Astrocyte (in vitro differentiated cells and primary cell): ENCODE measurements around the gene GRIP1. TPM values are rescaled to one million over a fixed set of nuclear protein-coding genes. Genes with fewer than 3 reads are reported as not detected.

ENCODE experiments used
- DNase-seq: peaks from one replicate; pipeline ENCODE4 v3.0.0-alpha.2; 2010; ENCODE audit warnings: low read depth
- FAIRE-seq: peaks from 2 replicates; lab custom pipeline; 2011; peaks lifted over from hg19 to GRCh38; lab: Jason Lieb, UNC
- H2AFZ ChIP-seq: 2 replicates; pipeline ENCODE4 v1.6.0; 2012; ENCODE audit warnings: low read depth, low read length, inconsistent platforms
- H3K27ac ChIP-seq: 2 replicates; pipeline ENCODE4 v1.5.1; 2011; ENCODE audit warnings: low read depth, low read length, inconsistent platforms
- H3K27me3 ChIP-seq: 2 replicates; pipeline ENCODE4 v1.6.0; 2011; ENCODE audit warnings: low read length, inconsistent platforms; ENCODE audit not compliant: insufficient read depth
- H3K36me3 ChIP-seq: 2 replicates; pipeline ENCODE4 v1.5.1; 2011; ENCODE audit warnings: low read length, inconsistent platforms; ENCODE audit not compliant: insufficient read depth
- H3K4me1 ChIP-seq: 2 replicates; pipeline ENCODE4 v1.5.1; 2011; ENCODE audit warnings: low read length, inconsistent platforms; ENCODE audit not compliant: insufficient read depth
- H3K4me2 ChIP-seq: 2 replicates; pipeline ENCODE4 v1.6.0; 2012; ENCODE audit warnings: low read length, inconsistent platforms
- H3K4me3 ChIP-seq: 2 replicates; pipeline ENCODE4 v1.5.1; 2011; ENCODE audit warnings: low read depth, mild to moderate bottlenecking, low read length, inconsistent platforms; ENCODE audit not compliant: insufficient read depth
- H3K79me2 ChIP-seq: 2 replicates; pipeline ENCODE4 v1.6.0; 2012; ENCODE audit warnings: mild to moderate bottlenecking, low read length, inconsistent platforms; ENCODE audit not compliant: insufficient read depth
- H3K9ac ChIP-seq: 2 replicates; pipeline ENCODE4 v1.6.0; 2012; ENCODE audit warnings: mild to moderate bottlenecking, low read length, inconsistent platforms
- H3K9me3 ChIP-seq: 2 replicates; pipeline ENCODE4 v1.5.1; 2012; ENCODE audit warnings: low read depth, mild to moderate bottlenecking, low read length, inconsistent platforms; ENCODE audit not compliant: insufficient read depth
- H4K20me1 ChIP-seq: 2 replicates; pipeline ENCODE4 v1.6.0; 2012; ENCODE audit warnings: low read length, inconsistent platforms; ENCODE audit not compliant: insufficient read depth
- H3K27ac Mint-ChIP-seq: one replicate; pipeline ENCODE4 v1.8.0; 2021; ENCODE audit warnings: mild to moderate bottlenecking, mixed read lengths; ENCODE audit not compliant: unreplicated experiment
- H3K27me3 Mint-ChIP-seq: one replicate; pipeline ENCODE4 v1.8.0; 2021; ENCODE audit warnings: low read depth, mixed read lengths; ENCODE audit not compliant: unreplicated experiment
- H3K36me3 Mint-ChIP-seq: one replicate; pipeline ENCODE4 v1.8.0; 2021; ENCODE audit warnings: low read depth, mixed read lengths; ENCODE audit not compliant: unreplicated experiment
- H3K4me1 Mint-ChIP-seq: one replicate; pipeline ENCODE4 v1.8.0; 2021; ENCODE audit warnings: low read depth, mixed read lengths; ENCODE audit not compliant: unreplicated experiment
- H3K4me3 Mint-ChIP-seq: one replicate; pipeline ENCODE4 v1.8.0; 2021; ENCODE audit warnings: mild to moderate bottlenecking, moderate library complexity, mixed read lengths; ENCODE audit not compliant: unreplicated experiment
- H3K9me3 Mint-ChIP-seq: one replicate; pipeline ENCODE4 v1.8.0; 2021; ENCODE audit warnings: mild to moderate bottlenecking, mixed read lengths; ENCODE audit not compliant: unreplicated experiment
- EZH2 ChIP-seq: IDR thresholded peaks from 2 replicates; pipeline ENCODE4 v1.6.1; 2012; ENCODE audit warnings: mild to moderate bottlenecking, low read length, inconsistent platforms; ENCODE audit not compliant: insufficient read depth
- total RNA-seq: library from RNA; stranded (reverse); gene quantifications from 2 replicates; pipeline ENCODE4 v1.2.1, GENCODE V29; 2021
- TF ChIP-seq, protein P1 (sequence below): IDR thresholded peaks from 2 replicates; pipeline ENCODE4 v1.5.1; 2011; ENCODE audit warnings: low read depth, mild to moderate bottlenecking, inconsistent platforms, low read length, moderate library complexity; ENCODE audit not compliant: insufficient read depth

GRIP1 gene
- total RNA-seq, 1 donor from 2014 or later = 16.7 TPM

GRCh38 chr12:66549050-66549389, 129.9 kb downstream of the GRIP1 start:
- H3K4me1 Mint-ChIP-seq = peaks cover 3% of the 10 kb centered on the region
- Histone ChIP-seq H2AFZ (no peak overlapping the region), H3K27me3 (no peaks in the 10 kb centered on the region), H3K36me3 (no peaks in the 10 kb centered on the region), H3K9me3 (no peaks in the 10 kb centered on the region), H3K4me1 (no peaks in the 10 kb centered on the region), H3K9ac (no peak overlapping the region), H3K79me2 (no peaks in the 10 kb centered on the region), H3K4me2 (no peak overlapping the region), H3K27ac (no peak overlapping the region), H3K4me3 (no peak overlapping the region), H4K20me1 (no peaks in the 10 kb centered on the region)
- DNase-seq (no peak), FAIRE-seq (no peak)
- H3K27me3 Mint-ChIP-seq = no peaks in the 10 kb centered on the region
- TF ChIP-seq, protein P1, sequence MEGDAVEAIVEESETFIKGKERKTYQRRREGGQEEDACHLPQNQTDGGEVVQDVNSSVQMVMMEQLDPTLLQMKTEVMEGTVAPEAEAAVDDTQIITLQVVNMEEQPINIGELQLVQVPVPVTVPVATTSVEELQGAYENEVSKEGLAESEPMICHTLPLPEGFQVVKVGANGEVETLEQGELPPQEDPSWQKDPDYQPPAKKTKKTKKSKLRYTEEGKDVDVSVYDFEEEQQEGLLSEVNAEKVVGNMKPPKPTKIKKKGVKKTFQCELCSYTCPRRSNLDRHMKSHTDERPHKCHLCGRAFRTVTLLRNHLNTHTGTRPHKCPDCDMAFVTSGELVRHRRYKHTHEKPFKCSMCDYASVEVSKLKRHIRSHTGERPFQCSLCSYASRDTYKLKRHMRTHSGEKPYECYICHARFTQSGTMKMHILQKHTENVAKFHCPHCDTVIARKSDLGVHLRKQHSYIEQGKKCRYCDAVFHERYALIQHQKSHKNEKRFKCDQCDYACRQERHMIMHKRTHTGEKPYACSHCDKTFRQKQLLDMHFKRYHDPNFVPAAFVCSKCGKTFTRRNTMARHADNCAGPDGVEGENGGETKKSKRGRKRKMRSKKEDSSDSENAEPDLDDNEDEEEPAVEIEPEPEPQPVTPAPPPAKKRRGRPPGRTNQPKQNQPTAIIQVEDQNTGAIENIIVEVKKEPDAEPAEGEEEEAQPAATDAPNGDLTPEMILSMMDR = no peak
- no peak for TF ChIP-seq EZH2
- H3K9me3 Mint-ChIP-seq = peaks cover 2% of the 10 kb centered on the region
- H3K36me3 Mint-ChIP-seq = no peaks in the 10 kb centered on the region
- no peak overlapping the region for H3K4me3 Mint-ChIP-seq
- no peak overlapping the region for H3K27ac Mint-ChIP-seq

GRCh38 chr12:66548338-66549049, 130.4 kb downstream of the GRIP1 start:
- no peaks in the 10 kb centered on the region for H4K20me1 ChIP-seq
- TF ChIP-seq, protein P1 = no peak
- no peak for TF ChIP-seq EZH2
- no peaks in the 10 kb centered on the region for H3K27me3 ChIP-seq
- Mint-ChIP-seq H3K27me3 (no peaks in the 10 kb centered on the region), H3K4me1 (peaks cover 3% of the 10 kb centered on the region), H3K9me3 (peaks cover 2% of the 10 kb centered on the region), H3K4me3 (no peak overlapping the region), H3K36me3 (no peaks in the 10 kb centered on the region), H3K27ac (no peak overlapping the region)
- no peaks in the 10 kb centered on the region for H3K79me2 ChIP-seq
- H3K9me3 ChIP-seq = no peaks in the 10 kb centered on the region
- no peak for FAIRE-seq
- H3K9ac ChIP-seq = no peak overlapping the region
- H3K4me3 ChIP-seq = no peak overlapping the region
- H2AFZ ChIP-seq = no peak overlapping the region
- H3K27ac ChIP-seq = no peak overlapping the region
- H3K36me3 ChIP-seq = no peaks in the 10 kb centered on the region
- no peak overlapping the region for H3K4me2 ChIP-seq
- DNase-seq = no peak
- H3K4me1 ChIP-seq = no peaks in the 10 kb centered on the region

- Histone ChIP-seq H3K9me3 (no peaks in the 10 kb centered on the region), H3K27me3 (no peaks in the 10 kb centered on the region), H4K20me1 (no peaks in the 10 kb centered on the region), H3K36me3 (no peaks in the 10 kb centered on the region), H3K4me2 (no peak overlapping the region), H2AFZ (no peak overlapping the region), H3K79me2 (no peaks in the 10 kb centered on the region), H3K4me1 (peaks cover 4% of the 10 kb centered on the region), H3K27ac (no peak overlapping the region), H3K9ac (no peak overlapping the region), H3K4me3 (no peak overlapping the region)
- no peaks in the 10 kb centered on the region for H3K36me3 Mint-ChIP-seq
- H3K4me3 Mint-ChIP-seq = no peak overlapping the region
- FAIRE-seq (no peak), DNase-seq (no peak)
- H3K27ac Mint-ChIP-seq = no peak overlapping the region
- no peak for TF ChIP-seq EZH2
- TF ChIP-seq, protein P1 = no peak
- H3K4me1 Mint-ChIP-seq = peaks cover 8% of the 10 kb centered on the region
- H3K27me3 Mint-ChIP-seq = no peaks in the 10 kb centered on the region
- H3K9me3 Mint-ChIP-seq = no peaks in the 10 kb centered on the region
Measured at GRCh38 chr12:66541426-66541825, 137.4 kb downstream of the GRIP1 start.
